Measurements from ENCODE around the gene SPRYD4. TPM values are rescaled to one million over a fixed set of nuclear protein-coding genes. Genes with fewer than 3 reads are reported as not detected.
"Not testable (repeated sequence)": the region's sequence is repeated elsewhere in the genome, so short reads cannot be mapped to it uniquely, and the experiment has no call there.

Gene SPRYD4
- total and polyA plus RNA-seq, 2 donors (not counting 1 experiment from before 2014, with no cell fraction given): 3.7 to 7.4 TPM

GRCh38 chr12:56499452-56499851 lies 31.1 kb downstream of the SPRYD4 start:
- H3K4me2 ChIP-seq (replicated peaks; ENCODE audit: low read depth, low read length, poor library complexity, severe bottlenecking); intact Hi-C loops (cut with micrococcal nuclease); H3K4me3 ChIP-seq (ENCODE audit: control extremely low read depth in 1 of 5, extremely low read depth in 1 of 5, insufficient read depth in 1 of 5, low read depth in 2 of 5, low read length in 4 of 5); H3K4me1 ChIP-seq (ENCODE audit: control insufficient read depth in 2 of 2, insufficient read depth in 2 of 2, low read length in 2 of 2); H3K4me1 Mint-ChIP-seq; H3K36me3 ChIP-seq (replicated peaks in 1 of 2; ENCODE audit: control extremely low read depth in 1 of 2, control insufficient read depth in 1 of 2, extremely low read depth in 1 of 2, insufficient read depth in 2 of 2, low read length in 1 of 2); H3K27ac ChIP-seq (ENCODE audit: low read length in 2 of 2); H4K20me1 ChIP-seq (ENCODE audit: control insufficient read depth, insufficient read depth, low read length, poor library complexity, severe bottlenecking); H3K9me3 ChIP-seq (ENCODE audit: control extremely low read depth in 1 of 3, control insufficient read depth in 2 of 3, insufficient read depth in 1 of 3, low read length in 2 of 3); DNase-seq; H3K27me3 Mint-ChIP-seq; H3K27ac Mint-ChIP-seq; H3K4me3 Mint-ChIP-seq; H2AFZ ChIP-seq (ENCODE audit: insufficient read depth, low read depth, low read length, poor library complexity, severe bottlenecking); H3K9me3 Mint-ChIP-seq (ENCODE audit: insufficient read depth); ATAC-seq (ENCODE audit: low read depth); H3K79me2 ChIP-seq (ENCODE audit: control insufficient read depth, insufficient read depth, low read length); H3K27me3 ChIP-seq (replicated peaks in 1 of 4; ENCODE audit: control extremely low read depth in 1 of 4, control insufficient read depth in 3 of 4, insufficient read depth in 4 of 4, low read length in 3 of 4); H3K9ac ChIP-seq (ENCODE audit: low read length); CTCF ChIA-PET: not testable (repeated sequence)
- POLR2A ChIA-PET: interaction anchor here (0.8 kb wide), 1 partner anchor 11 kb away, joined by 3 read pairs; the partner anchor contains the start of gene GLS2
- WGBS (ENCODE audit: insufficient coverage): 83% methylated on average over 9 of the region's 9 CpGs

- DNase-seq; H3K4me1 ChIP-seq (ENCODE audit: control insufficient read depth in 2 of 2, insufficient read depth in 2 of 2, low read length in 2 of 2); ATAC-seq (ENCODE audit: low read depth); H3K4me3 ChIP-seq (ENCODE audit: control extremely low read depth in 1 of 5, extremely low read depth in 1 of 5, insufficient read depth in 1 of 5, low read depth in 2 of 5, low read length in 4 of 5); H3K27me3 ChIP-seq (replicated peaks in 1 of 4; ENCODE audit: control extremely low read depth in 1 of 4, control insufficient read depth in 3 of 4, insufficient read depth in 4 of 4, low read length in 3 of 4); H3K27ac ChIP-seq (ENCODE audit: low read length in 2 of 2); CTCF ChIA-PET; H3K9me3 Mint-ChIP-seq (ENCODE audit: insufficient read depth); H3K27ac Mint-ChIP-seq; H3K79me2 ChIP-seq (ENCODE audit: control insufficient read depth, insufficient read depth, low read length); H3K4me1 Mint-ChIP-seq; H4K20me1 ChIP-seq (ENCODE audit: control insufficient read depth, insufficient read depth, low read length, poor library complexity, severe bottlenecking); H3K27me3 Mint-ChIP-seq; H2AFZ ChIP-seq (ENCODE audit: insufficient read depth, low read depth, low read length, poor library complexity, severe bottlenecking); H3K9ac ChIP-seq (ENCODE audit: low read length); H3K36me3 ChIP-seq (replicated peaks in 1 of 2; ENCODE audit: control extremely low read depth in 1 of 2, control insufficient read depth in 1 of 2, extremely low read depth in 1 of 2, insufficient read depth in 2 of 2, low read length in 1 of 2); H3K4me3 Mint-ChIP-seq; H3K9me3 ChIP-seq (ENCODE audit: control extremely low read depth in 1 of 3, control insufficient read depth in 2 of 3, insufficient read depth in 1 of 3, low read length in 2 of 3); H3K4me2 ChIP-seq (replicated peaks; ENCODE audit: low read depth, low read length, poor library complexity, severe bottlenecking): not testable (repeated sequence)
- intact Hi-C loops (cut with micrococcal nuclease): loop anchor here (2.0 kb wide), 1 partner anchor 307 kb away; no protein-coding TSS in a partner anchor
- 88% methylated on average over 10 of the region's 13 CpGs for WGBS (ENCODE audit: insufficient coverage)
- POLR2A ChIA-PET: interaction anchor here (0.8 kb wide), 1 partner anchor 12 kb away, joined by 3 read pairs; the partner anchor contains the start of gene GLS2
Observed at GRCh38 chr12:56499879-56500278, 31.5 kb downstream of the SPRYD4 start.
